ENCODE data around the gene PRL. TPM values are rescaled to one million over a fixed set of nuclear protein-coding genes. Genes with fewer than 3 reads are reported as not detected.

The PRL gene
- total RNA-seq, 5 donors from 2014 or later (not counting 1 experiment from before 2014, with no cell fraction given): 0.82 TPM; not detected in 4

DNA sequence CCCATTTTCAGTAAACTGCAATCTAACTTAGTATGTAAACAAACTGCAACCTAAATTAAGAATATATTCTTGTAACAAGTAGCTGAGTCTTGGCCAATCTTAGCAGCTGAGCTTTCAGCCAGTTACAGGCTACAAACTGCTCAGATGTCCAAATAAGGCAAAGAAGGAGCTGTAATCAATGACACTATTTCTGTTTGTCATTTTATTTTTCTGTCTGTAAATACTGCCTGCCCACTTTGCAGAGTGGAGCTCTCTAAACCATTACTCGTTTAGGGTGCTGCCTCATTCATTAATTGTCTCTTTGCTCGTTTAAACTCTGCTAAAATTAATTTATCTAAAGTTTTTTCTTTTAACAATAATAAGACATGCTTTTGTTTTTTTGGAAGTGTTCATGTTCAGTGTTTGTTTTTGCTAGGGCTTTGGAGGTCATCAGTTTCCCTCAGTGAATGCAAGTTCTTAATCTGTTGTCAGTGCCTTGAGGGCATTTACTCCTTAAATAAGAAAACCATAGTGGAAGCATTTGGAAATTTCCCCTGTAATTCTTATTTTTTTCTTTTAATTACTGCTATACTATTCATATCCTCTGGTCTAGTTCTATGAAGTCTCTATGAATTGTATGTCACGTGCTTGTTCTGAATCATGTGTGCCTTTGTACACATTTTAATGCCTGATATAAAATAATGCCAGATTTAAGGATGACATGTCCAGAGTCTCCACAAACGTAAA lies 3.6 kb upstream of the PRL start:
- H3K27me3 Mint-ChIP-seq: no peaks in the 10 kb centered on the region
- DNase-seq: no peak
- WGBS (ENCODE audit: insufficient coverage): 71% methylated on average over 1 of the region's 4 CpGs

DNA sequence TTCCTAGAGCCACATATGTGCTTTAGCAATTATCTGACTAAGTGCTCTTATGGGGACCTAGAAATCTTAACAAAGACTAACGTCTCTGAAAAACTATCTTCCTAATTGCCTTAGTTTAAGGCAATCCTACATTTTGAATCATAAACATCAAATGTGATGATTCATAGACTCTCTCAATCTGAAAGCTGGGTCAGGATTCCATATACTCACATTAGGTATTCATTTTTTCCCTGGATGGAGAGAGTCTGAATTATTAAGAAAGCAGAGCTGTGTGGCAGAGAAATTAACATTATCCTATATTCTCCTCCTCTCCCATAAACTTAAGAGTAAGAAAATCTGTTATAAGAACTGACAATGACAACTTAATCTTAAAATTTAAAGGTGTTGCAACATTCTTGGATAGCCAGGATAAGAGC lies 1.6 kb upstream of the PRL start:
- Mint-ChIP-seq H3K4me1 (peaks cover 0 to 6% (median 4%) of the 10 kb centered on the region in 3 donors), H3K9me3 (peaks cover 0 to 8% (median 0%) of the 10 kb centered on the region in 3 donors), H3K4me3 (no peak overlapping the region), H3K27ac (no peak overlapping the region), H3K36me3 (no peaks in the 10 kb centered on the region), H3K27me3 (no peaks in the 10 kb centered on the region)
- Histone ChIP-seq H3K36me3 (ENCODE audit: control insufficient read depth in 2 of 2, extremely low read depth in 1 of 2, insufficient read depth in 1 of 2, low read length in 1 of 2) (no peaks in the 10 kb centered on the region), H3K27me3 (replicated peaks in 1 of 2; ENCODE audit: control insufficient read depth in 2 of 2, extremely low read depth in 1 of 2, insufficient read depth in 2 of 2, low read length in 1 of 2) (no peaks in the 10 kb centered on the region), H3K4me1 (ENCODE audit: control insufficient read depth in 1 of 2, extremely low read depth in 1 of 2, insufficient read depth in 2 of 2, low read length in 2 of 2) (peaks cover 0 to 2% of the 10 kb centered on the region in 2 experiments), H3K9me3 (no peaks in the 10 kb centered on the region), H3K4me3 (ENCODE audit: control insufficient read depth in 1 of 2, extremely low read depth in 1 of 2, low read length in 1 of 2) (no peak overlapping the region), H3K27ac (ENCODE audit: low read length) (no peak overlapping the region)
- DNase-seq (no peak), ATAC-seq (replicated peaks in 1 of 4) (no peak)
- CTCF ChIA-PET: interaction anchor here in 1 of 2 donors (0.7 kb wide), 1 partner anchor 347 kb away, joined by 3 read pairs; no protein-coding TSS in a partner anchor
- POLR2A ChIA-PET: no interaction called here
- 80% methylated on average over 1 of the region's 1 CpG for WGBS (ENCODE audit: insufficient coverage)

More for the DNA sequence above, 3.6 kb upstream of the PRL start:
- peaks cover 0 to 9% (median 0%) of the 10 kb centered on the region in 3 donors for H3K9me3 Mint-ChIP-seq
- no peaks in the 10 kb centered on the region for H3K36me3 Mint-ChIP-seq
- Histone ChIP-seq H3K4me1 (ENCODE audit: control insufficient read depth in 1 of 2, extremely low read depth in 1 of 2, insufficient read depth in 2 of 2, low read length in 2 of 2) (peaks cover 0 to 2% of the 10 kb centered on the region in 2 experiments), H3K9me3 (no peaks in the 10 kb centered on the region), H3K36me3 (ENCODE audit: control insufficient read depth in 2 of 2, extremely low read depth in 1 of 2, insufficient read depth in 1 of 2, low read length in 1 of 2) (no peaks in the 10 kb centered on the region), H3K27ac (ENCODE audit: low read length) (no peak overlapping the region), H3K27me3 (replicated peaks in 1 of 2; ENCODE audit: control insufficient read depth in 2 of 2, extremely low read depth in 1 of 2, insufficient read depth in 2 of 2, low read length in 1 of 2) (no peaks in the 10 kb centered on the region), H3K4me3 (ENCODE audit: control insufficient read depth in 1 of 2, extremely low read depth in 1 of 2, low read length in 1 of 2) (no peak overlapping the region)
- CTCF ChIA-PET: no interaction called here
- POLR2A ChIA-PET: no interaction called here
- no peak overlapping the region for H3K4me3 Mint-ChIP-seq
- no peak for ATAC-seq (replicated peaks in 1 of 4)
- H3K4me1 Mint-ChIP-seq: peaks cover 0 to 6% (median 4%) of the 10 kb centered on the region in 3 donors
- no peak overlapping the region for H3K27ac Mint-ChIP-seq

- peaks cover 0 to 14% (median 0%) of the 10 kb centered on the region in 3 donors for H3K9me3 Mint-ChIP-seq
- Histone ChIP-seq H3K4me3 (ENCODE audit: control insufficient read depth in 1 of 2, extremely low read depth in 1 of 2, low read length in 1 of 2) (no peak overlapping the region), H3K9me3 (no peaks in the 10 kb centered on the region), H3K36me3 (ENCODE audit: control insufficient read depth in 2 of 2, extremely low read depth in 1 of 2, insufficient read depth in 1 of 2, low read length in 1 of 2) (no peaks in the 10 kb centered on the region), H3K4me1 (ENCODE audit: control insufficient read depth in 1 of 2, extremely low read depth in 1 of 2, insufficient read depth in 2 of 2, low read length in 2 of 2) (no peaks in the 10 kb centered on the region), H3K27me3 (replicated peaks in 1 of 2; ENCODE audit: control insufficient read depth in 2 of 2, extremely low read depth in 1 of 2, insufficient read depth in 2 of 2, low read length in 1 of 2) (no peaks in the 10 kb centered on the region), H3K27ac (ENCODE audit: low read length) (no peak overlapping the region)
- no peaks in the 10 kb centered on the region for H3K4me1 Mint-ChIP-seq
- ChIA-PET POLR2A (no interaction called here), CTCF (no interaction called here)
- H3K27ac Mint-ChIP-seq: no peak overlapping the region
- no CpG with 5 or more reads among the region's 1 CpG for WGBS (ENCODE audit: insufficient coverage)
- H3K36me3 Mint-ChIP-seq: no peaks in the 10 kb centered on the region
- no peaks in the 10 kb centered on the region for H3K27me3 Mint-ChIP-seq
- DNase-seq: no peak
- no peak for ATAC-seq (replicated peaks in 1 of 4)
- H3K4me3 Mint-ChIP-seq: no peak overlapping the region
Observed at GRCh38 chr6:22296067-22296466, 769 bp downstream of the PRL start.

DNA sequence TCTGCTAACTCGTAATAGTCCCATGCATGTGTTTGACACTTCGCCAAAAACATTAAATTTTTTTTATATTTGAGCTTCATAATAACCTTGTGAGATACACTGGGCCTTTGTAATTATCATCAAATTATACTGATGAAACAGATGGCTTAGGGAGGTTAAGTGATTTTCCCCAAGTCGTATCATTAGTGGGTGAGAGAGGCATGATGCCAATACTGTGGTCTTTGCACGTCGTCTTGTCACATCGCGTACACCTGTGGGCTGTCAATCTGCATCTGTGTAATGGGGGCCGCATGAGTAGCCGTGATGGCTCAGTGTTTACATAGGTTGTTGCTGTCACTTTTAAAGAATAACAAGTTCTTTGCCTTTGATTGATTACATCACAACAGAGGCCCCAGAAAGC lies 1.7 kb downstream of the PRL start:
- Histone ChIP-seq H3K4me1 (ENCODE audit: control insufficient read depth in 1 of 2, extremely low read depth in 1 of 2, insufficient read depth in 2 of 2, low read length in 2 of 2) (no peaks in the 10 kb centered on the region), H3K4me3 (ENCODE audit: control insufficient read depth in 1 of 2, extremely low read depth in 1 of 2, low read length in 1 of 2) (no peak overlapping the region), H3K27ac (ENCODE audit: low read length) (no peak overlapping the region), H3K9me3 (no peaks in the 10 kb centered on the region), H3K36me3 (ENCODE audit: control insufficient read depth in 2 of 2, extremely low read depth in 1 of 2, insufficient read depth in 1 of 2, low read length in 1 of 2) (no peaks in the 10 kb centered on the region), H3K27me3 (replicated peaks in 1 of 2; ENCODE audit: control insufficient read depth in 2 of 2, extremely low read depth in 1 of 2, insufficient read depth in 2 of 2, low read length in 1 of 2) (no peaks in the 10 kb centered on the region)
- Mint-ChIP-seq H3K4me3 (no peak overlapping the region), H3K36me3 (no peaks in the 10 kb centered on the region), H3K9me3 (peaks cover 0 to 19% (median 0%) of the 10 kb centered on the region in 3 donors), H3K27ac (no peak overlapping the region), H3K27me3 (no peaks in the 10 kb centered on the region), H3K4me1 (no peaks in the 10 kb centered on the region)
- POLR2A ChIA-PET: no interaction called here
- WGBS (ENCODE audit: insufficient coverage): 86% methylated on average over 5 of the region's 9 CpGs
- no peak for ATAC-seq (replicated peaks in 1 of 4)
- no peak for DNase-seq
- CTCF ChIA-PET: no interaction called here

GRCh38 chr6:22294301-22294700 lies 2.5 kb downstream of the PRL start:
- Mint-ChIP-seq H3K4me1 (no peaks in the 10 kb centered on the region), H3K36me3 (no peaks in the 10 kb centered on the region), H3K27ac (no peak overlapping the region), H3K27me3 (no peaks in the 10 kb centered on the region), H3K4me3 (no peak overlapping the region), H3K9me3 (peaks cover 0 to 19% (median 0%) of the 10 kb centered on the region in 3 donors)
- Histone ChIP-seq H3K27ac (ENCODE audit: low read length) (no peak overlapping the region), H3K4me1 (ENCODE audit: control insufficient read depth in 1 of 2, extremely low read depth in 1 of 2, insufficient read depth in 2 of 2, low read length in 2 of 2) (no peaks in the 10 kb centered on the region), H3K36me3 (ENCODE audit: control insufficient read depth in 2 of 2, extremely low read depth in 1 of 2, insufficient read depth in 1 of 2, low read length in 1 of 2) (no peaks in the 10 kb centered on the region), H3K9me3 (no peaks in the 10 kb centered on the region), H3K27me3 (replicated peaks in 1 of 2; ENCODE audit: control insufficient read depth in 2 of 2, extremely low read depth in 1 of 2, insufficient read depth in 2 of 2, low read length in 1 of 2) (no peaks in the 10 kb centered on the region), H3K4me3 (ENCODE audit: control insufficient read depth in 1 of 2, extremely low read depth in 1 of 2, low read length in 1 of 2) (no peak overlapping the region)
- no peak for DNase-seq
- ChIA-PET POLR2A (no interaction called here), CTCF (no interaction called here)
- no peak for ATAC-seq (replicated peaks in 1 of 4)
- 88% methylated on average over 13 of the region's 17 CpGs for WGBS (ENCODE audit: insufficient coverage)

DNA sequence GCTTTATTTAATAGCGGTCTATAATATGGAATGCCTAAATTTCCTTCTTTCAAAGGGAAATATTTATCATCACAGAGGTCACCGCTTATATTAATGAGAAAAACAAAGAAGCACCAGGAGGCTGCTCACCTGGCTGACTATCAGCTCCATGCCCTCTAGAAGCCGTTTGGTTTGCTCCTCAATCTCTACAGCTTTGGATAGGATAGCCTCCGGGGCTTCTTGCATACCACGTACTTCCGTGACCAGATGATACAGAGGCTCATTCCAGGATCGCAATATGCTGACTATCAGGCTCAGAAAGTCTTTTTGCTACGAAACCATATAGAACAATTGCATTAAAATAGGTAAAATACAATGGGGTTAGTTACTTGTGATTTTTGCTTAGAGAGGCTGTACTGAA lies 6.8 kb downstream of the PRL start:
- WGBS (ENCODE audit: insufficient coverage): 61% methylated on average over 3 of the region's 8 CpGs
- H3K9me3 ChIP-seq: no peaks in the 10 kb centered on the region
- peaks cover 0 to 17% (median 0%) of the 10 kb centered on the region in 3 donors for H3K9me3 Mint-ChIP-seq
- H3K36me3 ChIP-seq (ENCODE audit: control insufficient read depth in 2 of 2, extremely low read depth in 1 of 2, insufficient read depth in 1 of 2, low read length in 1 of 2): no peaks in the 10 kb centered on the region
- no peaks in the 10 kb centered on the region for H3K27me3 ChIP-seq (replicated peaks in 1 of 2; ENCODE audit: control insufficient read depth in 2 of 2, extremely low read depth in 1 of 2, insufficient read depth in 2 of 2, low read length in 1 of 2)
- no peak overlapping the region for H3K27ac Mint-ChIP-seq
- H3K36me3 Mint-ChIP-seq: no peaks in the 10 kb centered on the region
- no peak overlapping the region for H3K4me3 Mint-ChIP-seq
- DNase-seq (no peak), ATAC-seq (replicated peaks in 1 of 4) (no peak)
- POLR2A ChIA-PET: no interaction called here
- no peaks in the 10 kb centered on the region for H3K27me3 Mint-ChIP-seq
- H3K4me1 Mint-ChIP-seq: no peaks in the 10 kb centered on the region
- H3K4me1 ChIP-seq (ENCODE audit: control insufficient read depth in 1 of 2, extremely low read depth in 1 of 2, insufficient read depth in 2 of 2, low read length in 2 of 2): no peaks in the 10 kb centered on the region
- H3K27ac ChIP-seq (ENCODE audit: low read length): no peak overlapping the region
- H3K4me3 ChIP-seq (ENCODE audit: control insufficient read depth in 1 of 2, extremely low read depth in 1 of 2, low read length in 1 of 2): no peak overlapping the region
- CTCF ChIA-PET: no interaction called here

Measured in T-cell (primary cell).